Activated CD4-positive, alpha-beta T cell treated with anti-CD3 and anti-CD28 coated beads, Interleukin-10, Interleukin-2, amounts not matched to agents 100 ng/mL and 50 ng/mL, durations not matched to agents 16 hours and 8 hours (primary cell): Measurements from ENCODE around the gene PFDN2.
"Not testable (repeated sequence)": the region's sequence is repeated elsewhere in the genome, so short reads cannot be mapped to it uniquely, and the experiment has no call there.

Experiments
- DNase-seq: peaks from one replicate; pipeline ENCODE4 v3.0.0-alpha.2; 2020

Gene PFDN2

DNA sequence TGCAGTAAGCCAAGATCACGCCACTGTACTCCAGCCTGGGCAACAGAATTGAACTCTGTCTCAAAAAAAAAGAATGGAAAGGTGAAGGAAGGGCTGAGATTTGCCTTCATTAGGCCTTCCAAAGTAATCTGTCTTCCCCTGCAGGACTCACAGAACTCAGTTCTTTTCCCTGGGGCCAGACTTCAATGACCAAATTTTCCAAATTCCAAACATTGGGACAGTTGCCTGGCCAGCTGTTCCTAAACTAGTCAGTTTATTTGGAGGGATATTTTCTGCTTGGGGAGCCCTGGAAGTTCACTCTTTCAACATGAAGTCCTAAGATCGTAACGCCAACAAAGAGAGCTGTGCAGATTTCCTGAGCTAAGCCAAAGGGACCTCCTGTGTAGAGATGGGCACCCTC is 20.0 kb upstream of the PFDN2 start:
- no peak for DNase-seq

DNA sequence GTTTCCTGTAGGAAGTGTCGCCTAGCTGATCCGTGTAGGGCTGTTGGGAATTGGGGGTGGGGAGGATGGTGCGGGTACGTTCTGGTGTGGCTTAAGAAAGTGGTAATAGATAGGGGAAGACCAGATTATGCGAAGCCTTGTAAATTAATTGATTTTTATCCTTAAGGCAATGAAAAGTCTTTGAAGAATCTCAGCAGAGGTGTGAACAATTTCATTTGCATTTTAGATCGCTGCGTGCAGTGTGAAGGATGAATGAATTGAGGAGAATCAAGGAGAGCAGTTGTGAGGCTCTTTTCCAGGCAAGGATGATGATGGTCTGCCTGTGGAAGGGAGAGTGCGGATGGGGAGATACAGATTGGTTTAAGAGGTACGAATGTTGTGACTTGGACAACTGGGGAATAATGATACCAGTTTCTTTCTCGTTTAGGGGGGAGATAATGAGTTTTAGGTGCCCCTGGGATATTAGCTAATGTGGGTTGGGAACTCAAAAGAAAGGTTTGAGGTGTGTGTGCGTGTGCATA is 15.4 kb upstream of the PFDN2 start:
- DNase-seq, result no peak

DNA sequence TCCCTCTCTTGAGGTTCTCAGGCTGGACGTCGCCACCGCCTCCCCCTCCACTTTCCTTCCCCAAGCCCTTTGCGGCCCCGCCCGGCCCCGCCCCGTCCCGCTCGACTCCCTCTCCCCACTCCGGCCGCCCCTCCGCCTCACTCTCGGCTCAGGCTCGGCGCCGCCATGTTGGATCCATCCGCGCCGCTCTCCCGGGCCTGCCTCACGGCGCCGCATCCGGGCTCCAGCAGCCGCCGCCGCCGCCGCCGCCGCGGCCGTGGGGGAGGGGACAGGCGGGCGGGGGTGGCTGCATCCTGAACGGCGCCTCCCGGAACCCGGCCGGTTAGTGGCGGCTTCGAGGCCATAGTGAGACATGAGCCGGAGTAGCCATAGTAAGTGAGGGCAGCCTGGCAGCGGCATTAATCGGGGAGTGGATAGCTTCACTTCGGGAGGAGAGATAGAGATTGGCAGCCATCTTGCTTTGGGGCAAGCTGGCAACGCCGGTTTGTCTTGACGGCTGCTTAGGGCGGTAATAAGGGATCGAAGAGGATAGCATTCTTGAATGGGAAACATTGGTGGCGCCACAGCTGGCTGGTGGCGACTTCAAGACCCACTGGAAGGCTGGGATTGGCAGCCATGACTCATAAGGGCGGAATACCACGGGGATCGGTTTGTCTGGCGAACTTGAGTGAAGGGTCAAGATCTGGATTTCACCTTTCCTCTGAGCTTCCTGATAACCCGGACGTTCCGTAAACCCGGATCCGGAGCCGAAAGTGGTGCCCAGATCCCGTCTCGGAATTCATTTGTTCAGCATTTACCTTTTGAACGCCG is 14.8 kb upstream of the PFDN2 start, which contains the start of gene DEDD:
Gene DEDD, minus strand, starts transcription at position 258 of the 810 bp plus-strand sequence. CDS start 8,205 bp downstream, outside the sequence.
- peak; percentile 97 for DNase-seq

DNA sequence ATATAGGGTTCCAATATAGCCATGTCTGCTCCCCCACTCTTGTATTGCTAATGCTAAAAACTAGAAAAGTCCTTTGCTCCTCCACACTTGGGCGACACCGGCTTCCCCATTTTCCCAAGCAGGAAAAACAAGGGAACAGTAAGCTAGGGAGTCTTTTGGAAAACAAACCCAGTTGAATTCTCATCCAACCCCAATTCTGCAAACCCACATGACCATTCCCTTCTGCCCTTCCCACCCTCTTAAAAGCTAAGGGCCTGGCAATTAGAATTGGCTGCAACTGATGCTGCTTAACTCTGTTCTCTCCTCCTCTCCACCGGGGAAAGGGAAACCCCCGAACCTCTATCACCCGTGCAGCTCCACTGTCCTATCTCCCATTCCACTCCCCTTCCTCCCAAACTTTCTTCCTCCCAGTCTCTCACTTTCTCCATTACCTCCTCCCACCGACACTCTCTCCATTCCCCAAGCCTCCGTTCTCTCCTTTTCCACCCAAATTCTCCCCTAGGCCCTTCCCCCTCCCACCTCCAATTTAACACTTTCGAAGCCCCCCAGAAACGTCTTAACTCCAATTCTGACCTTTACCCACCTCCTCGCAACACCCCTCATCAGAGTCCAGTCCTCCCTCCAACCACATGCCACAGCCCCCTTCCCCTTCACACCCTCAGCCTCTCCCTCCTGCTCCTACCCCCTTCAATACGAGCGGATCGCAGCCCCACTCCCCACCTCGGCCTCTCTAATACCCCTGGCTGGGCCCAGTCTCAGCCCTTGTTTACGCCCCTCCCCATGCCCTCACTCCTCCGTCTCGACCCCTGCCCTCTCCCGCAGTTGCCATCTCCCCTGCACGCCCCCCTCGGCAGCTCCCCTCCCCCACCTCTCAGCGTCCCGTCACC is 13.9 kb upstream of the PFDN2 start:
- DNase-seq, result peak; percentile 24

DNA sequence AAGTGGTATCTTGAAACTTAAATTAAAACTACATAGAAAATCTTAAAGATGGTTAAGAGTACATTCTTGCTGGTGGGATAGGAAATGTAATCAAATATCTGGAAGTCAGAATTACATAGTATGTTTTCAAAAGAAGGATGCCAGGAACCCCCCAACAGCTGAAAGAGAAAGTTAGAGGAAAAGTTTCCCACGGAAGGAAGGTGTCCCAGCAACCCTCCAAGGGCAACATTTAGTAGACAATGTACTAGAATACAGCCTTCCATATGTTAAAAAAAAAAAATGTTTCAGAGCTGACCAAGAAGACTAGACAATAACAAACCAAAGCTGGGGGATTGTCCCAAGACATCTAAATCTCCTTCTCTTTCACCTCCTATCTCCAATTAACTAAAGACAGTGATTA is 12.4 kb upstream of the PFDN2 start:
- DNase-seq, result no peak

DNA sequence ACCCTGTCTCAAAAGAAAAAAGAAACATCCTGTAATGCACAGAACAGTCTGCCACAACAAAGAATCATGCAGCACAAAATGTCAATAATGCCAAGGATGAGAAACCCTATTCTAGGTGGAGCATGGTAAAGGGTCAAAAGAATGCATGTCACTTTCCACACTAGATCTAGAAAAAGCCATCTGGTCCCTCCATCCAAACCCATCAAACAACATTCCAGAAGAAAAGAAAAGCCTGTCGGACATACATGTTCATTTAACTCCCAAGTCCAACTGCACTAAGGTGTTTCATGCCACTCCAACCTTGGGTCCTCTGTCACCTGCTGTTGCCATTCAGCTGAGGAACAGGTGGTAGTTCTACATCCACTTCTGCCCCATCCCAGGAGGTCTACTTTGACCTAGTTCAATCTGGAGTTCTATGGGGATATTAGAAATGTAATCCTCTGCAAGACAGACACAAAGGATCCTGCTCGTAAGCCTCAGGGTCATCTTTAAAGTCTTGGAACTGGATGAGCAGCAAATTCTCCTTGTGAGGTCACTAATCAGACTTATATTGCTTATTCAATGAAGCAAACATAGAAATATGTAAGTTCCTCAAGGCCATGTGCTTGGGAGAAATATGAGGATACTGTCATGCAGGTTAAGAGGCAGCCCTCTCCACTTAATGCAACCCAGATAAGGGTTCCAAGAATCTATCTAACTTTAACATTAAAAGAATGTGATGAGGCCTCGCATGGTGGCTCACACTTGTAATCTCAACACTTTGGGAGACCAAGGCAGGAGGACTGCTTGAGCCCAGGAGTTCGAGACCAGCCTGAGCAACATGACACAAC is 11.0 kb upstream of the PFDN2 start:
- no peak for DNase-seq

DNA sequence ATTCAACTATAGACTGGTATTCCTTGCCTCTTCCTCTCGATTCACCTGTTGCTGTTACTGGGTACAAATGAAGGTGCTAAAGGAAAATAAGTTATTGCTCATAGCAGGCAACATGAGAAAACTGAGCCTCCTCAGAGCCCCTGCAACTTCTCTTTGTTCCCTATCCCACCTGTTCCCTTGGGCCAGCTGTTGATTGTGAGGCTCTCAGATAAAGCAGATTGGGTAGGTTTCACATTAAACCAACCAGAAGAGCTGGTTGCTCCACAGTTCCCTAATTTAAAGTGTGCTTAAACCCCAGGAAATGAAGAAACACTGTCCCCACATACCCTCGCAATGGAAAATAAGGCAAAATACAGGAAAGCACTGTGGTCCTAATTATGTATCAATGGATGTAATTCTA is 9.8 kb upstream of the PFDN2 start:
- no peak for DNase-seq

DNA sequence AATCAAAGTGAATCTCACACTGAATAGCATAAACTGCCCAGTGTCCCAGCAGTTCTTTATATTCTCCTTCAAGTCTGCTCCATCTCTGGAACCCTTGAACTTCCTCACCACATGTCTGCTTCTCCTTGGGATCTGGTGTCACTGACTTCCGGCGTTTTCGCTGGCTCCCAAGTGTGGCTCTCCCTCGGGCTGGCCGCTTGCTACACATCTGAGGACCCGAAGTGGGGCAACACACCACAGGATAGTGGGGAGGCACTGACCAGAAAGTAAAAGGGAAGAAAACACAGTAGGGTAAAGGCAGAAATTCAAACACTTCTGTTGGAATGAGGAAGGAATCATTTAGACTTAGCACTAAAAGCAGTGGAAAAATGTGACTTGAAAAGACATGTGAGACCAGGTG is 5.1 kb upstream of the PFDN2 start:
- no peak for DNase-seq

DNA sequence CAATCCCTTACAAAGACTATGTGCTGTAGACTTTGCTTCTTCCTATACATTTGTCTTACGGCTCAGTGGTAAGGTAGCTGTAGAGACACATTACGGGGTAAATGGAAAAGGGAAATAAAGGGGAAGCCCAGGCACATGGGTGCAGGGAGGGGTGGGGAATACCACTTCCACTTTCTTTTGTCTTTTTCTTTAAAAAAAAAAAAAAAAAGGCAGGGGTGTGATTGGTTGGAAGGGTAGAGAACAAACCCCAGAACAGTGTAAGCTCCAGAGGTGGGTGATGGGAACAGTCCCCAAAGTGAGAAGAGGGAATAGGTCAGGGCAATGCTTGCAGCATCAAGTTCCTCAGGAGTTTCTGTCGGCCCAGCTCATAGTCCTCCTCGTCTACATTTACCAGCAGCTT is 4.0 kb upstream of the PFDN2 start:
- no peak for DNase-seq

DNA sequence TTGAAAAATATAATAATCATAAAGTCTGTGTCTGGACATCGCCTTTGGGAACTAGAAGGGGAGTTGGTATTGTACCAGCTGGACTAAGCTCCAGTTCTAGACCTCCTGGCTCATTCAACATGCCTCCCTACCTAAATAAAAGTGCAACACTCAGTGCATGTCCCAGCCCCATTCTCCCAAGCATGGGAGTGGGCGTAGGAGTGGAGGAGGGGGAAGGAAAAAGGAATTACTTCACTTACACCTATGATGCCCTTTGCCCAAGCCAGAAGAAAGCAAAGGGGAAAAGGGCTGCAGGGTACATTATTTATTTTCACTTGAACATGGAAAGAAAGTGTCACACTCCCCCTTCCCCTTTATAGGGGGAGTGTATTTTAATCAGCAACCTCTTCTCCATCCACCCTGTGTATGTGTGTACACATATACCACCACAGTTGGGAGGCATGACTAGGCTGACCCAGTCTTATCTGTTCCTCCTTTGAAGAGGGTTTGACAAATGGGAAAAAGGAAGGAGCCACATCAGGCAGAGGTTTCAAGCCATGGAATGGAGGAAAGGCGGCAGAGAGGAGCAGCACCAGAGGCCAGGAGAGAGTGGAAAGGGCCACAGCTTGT is 3.3 kb upstream of the PFDN2 start:
- DNase-seq, result no peak

DNA sequence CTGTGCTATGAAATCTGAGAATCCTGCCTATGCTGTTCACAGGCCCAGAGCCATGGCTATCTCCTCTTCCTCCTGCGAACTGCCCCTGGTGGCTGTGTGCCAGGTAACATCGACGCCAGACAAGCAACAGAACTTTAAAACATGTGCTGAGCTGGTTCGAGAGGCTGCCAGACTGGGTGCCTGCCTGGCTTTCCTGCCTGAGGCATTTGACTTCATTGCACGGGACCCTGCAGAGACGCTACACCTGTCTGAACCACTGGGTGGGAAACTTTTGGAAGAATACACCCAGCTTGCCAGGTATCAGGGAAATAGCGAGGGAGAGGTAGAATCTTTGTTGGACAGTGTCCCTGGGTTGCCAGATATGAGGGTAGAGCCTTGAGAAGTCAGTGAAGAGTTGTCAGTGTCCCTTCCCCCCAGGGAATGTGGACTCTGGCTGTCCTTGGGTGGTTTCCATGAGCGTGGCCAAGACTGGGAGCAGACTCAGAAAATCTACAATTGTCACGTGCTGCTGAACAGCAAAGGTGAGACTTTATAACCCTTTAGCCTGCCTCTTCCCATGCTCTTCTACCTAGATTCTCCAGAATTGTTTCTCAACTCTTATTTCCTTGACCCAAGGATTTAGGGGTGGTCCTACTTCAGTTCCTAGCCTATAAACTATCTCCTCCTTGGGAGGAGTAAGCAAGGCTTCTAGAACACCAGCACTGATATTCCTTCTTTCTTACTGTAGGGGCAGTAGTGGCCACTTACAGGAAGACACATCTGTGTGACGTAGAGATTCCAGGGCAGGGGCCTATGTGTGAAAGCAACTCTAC is 1.5 kb upstream of the PFDN2 start:
- DNase-seq, result peak; percentile 84

DNA sequence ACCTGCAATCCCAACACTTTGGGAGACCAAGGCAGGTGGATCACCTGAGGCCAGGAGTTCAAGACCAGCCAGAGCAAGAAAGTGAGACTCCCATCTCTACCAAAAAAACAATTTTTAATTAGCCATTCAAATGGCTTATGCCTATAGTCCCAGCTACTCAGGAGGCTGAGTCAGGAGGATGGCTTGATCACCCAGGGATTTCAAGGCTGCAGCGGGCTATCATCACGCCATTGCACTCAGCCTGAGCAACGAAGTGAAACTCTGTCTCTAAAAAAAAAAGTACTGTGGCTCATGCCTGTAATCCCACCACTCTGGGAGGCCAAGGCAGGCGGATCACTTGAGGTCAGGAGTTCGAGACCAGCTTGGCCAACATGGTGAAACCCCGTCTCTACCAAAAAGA is 1.9 kb downstream of the PFDN2 start:
- DNase-seq, result not testable (repeated sequence)

DNA sequence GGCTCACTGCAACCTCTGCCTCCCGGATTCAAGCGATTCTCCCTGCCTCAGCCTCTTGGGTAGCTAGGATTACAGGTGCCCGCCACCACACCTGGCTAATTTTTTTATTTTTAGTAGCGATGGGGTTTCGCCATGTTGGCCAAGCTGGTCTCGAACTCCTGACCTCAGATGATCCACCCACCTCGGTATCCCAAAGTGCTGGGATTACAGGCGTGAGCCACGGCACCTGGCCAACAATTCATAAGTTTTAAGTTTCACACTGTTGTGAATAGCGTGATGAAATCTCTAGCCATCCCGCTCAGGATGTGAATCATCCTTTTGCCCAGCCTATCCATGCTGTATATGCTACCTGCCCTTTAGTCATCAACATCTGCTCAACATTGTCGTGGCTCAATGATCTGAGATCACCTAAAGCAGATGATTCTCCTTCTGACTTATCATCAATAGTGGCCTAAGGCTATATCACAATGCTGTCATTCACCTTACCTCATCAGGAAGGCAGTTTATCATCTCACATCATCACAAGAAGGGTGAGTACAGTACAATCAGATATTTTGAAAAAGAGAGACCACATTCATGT is 2.6 kb downstream of the PFDN2 start:
- peak; percentile 84 for DNase-seq

DNA sequence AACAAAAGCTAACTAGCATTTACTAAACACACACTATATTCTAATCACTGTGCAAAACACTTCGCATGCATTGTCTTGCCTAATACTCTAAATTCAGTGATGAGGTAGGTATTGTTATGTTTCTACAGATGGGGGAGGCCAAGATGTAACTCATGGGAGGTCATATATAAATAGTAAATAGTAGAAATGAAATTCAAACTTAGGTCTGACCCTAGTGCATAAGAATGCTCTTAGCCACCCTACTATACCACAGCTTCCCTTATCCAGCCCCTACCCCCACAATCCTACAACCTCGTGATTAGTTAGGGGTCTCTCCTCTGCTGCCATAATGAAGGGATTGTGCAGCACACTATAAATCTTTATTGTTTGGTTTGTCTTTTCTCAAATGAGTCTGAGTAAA is 3.3 kb downstream of the PFDN2 start:
- no peak for DNase-seq

DNA sequence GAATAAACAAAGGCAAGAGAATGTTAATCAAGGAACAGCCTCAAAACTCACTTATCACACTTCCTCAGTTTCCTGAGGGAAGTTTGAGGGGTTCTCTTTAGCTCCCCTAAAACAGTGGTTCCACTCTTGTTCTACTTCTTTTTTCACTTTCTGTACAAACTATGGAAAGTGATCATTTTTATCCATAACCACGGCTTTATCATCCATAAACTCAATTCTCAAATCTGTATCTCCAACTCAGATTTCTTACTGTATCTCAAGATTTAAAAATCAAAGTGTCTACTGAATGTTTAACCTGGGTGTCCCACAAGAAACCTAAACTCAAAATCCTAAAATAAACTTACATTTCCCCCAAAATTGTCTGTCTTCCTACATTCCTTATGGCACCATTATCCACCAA is 3.9 kb downstream of the PFDN2 start:
- DNase-seq, result no peak

DNA sequence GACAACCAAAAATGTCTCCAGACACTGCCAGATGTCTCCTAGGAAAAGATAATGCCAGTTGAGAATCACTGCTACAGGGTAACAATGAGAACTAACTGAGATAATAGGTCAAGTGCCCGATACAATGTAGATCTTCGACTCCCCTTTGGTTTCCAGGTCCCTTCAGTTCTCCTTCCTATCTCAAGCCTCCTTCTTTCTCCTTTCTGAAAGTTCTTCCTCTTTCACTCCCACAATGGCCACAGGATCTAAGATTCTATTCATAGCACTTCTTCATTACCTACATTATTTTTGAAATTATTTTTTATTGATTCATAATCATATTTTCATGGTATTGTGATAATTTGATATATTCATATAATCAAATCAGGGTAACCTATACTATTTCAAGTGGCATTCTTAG is 6.3 kb downstream of the PFDN2 start:
- DNase-seq, result no peak

DNA sequence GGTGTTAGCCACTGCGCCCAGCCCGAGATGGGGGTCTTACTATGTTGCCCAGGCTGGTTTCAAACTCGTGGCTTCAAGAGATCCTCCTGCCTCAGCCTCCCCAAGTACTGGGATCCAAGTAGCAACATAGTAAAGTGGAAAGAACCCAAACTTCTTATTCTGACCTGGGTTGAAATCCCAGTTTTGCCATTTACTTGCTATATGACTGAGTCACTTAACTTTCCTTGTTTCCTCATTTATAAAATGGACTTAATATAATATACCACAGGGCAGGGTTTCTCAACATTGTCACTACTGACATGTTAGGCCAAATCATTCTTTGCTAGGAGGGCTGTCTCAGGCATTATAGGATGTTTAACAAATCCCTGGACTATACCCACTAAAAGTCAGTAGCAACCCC is 6.7 kb downstream of the PFDN2 start:
- DNase-seq, result no peak

DNA sequence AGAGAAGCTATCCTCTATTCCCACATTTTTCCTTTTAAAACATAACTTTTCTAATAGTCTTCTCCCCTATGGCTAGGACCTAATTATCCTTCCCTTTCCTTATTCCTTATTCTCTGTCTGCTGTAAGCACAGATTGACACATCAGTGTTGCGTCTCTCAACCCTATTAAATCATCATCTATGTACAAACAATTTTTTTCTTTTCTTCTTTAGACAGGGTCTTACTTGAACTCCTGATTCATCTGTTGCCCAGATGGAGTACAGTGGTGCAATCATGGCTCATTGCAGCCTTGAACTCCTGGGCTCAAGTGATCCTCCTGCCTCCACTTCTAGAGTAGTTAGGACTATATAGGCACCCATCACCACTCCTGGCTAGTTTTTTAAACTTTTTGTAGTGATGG is 11.4 kb downstream of the PFDN2 start:
- DNase-seq, result no peak

DNA sequence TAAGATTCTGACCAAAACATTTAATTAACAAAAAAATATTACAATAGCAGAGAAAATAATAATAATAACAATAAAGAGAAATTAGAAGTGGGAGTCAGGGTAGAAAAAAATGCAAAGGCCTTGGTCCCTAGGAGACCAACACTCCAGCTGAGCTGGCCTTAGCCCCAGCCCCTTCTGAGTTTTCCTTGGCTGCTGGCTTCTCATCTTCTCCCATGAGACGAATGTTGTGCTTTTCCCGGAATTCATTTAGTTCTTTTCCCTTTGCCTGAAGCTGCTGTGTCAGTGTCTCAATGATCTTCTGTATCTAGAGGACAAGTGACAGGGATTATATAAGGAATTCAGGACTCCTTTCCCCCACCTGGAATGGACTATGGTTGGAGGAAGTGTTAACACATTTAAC is 17.3 kb downstream of the PFDN2 start:
- no peak for DNase-seq

DNA sequence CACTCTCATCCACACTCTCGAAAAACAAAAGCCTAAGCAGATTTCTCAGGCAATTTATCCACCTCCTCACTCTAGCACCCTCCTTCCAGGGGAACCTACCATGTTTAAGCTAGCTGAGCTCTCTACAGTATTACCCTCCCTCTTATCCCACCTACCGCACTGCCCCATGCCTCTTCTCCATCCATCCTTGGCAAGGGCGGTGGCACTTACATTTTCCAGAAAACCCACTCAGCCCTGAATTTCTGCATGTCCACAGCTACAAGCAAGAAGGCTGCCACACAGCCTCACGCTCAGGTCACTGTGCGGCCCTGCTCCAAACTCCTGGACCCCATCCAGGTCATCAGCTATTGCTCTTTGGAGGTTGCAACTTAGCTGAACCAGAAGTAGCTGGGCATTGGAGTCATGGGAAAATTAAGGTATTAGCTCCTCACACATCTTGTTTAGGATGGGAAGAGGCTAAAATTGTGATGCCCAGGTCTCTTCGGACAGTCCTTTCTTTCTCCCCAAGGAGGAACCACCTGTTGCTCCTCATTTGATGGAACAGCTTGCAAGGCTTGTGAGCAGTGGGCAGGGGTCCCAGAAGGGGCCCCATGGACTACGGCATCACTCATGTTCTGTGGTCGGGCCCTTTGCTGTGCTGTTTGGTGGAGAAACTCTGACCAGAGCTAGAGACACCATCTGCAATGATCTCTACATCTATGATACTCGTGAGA is 18.6 kb downstream of the PFDN2 start:
- no peak for DNase-seq
